GM23338 (cell line): Measurements from ENCODE around the gene AGBL4.

Experiments
- CREB1 ChIP-seq: fragments of 250-450 bp; sonication (Bioruptor Pico); IDR thresholded peaks from 2 replicates; pipeline ENCODE4 v1.5.0; 2020; ENCODE audit warnings: low read depth, mild to moderate bottlenecking, moderate library complexity
- CTCF ChIP-seq, 2 experiments: fragments of 200-600 bp in 1 of 2; sonication (generic) in 1 of 2; conservative IDR thresholded peaks; 2 replicates each; pipeline versions ENCODE4 v1.5.1 to v1.6.1; 2016 to 2017; ENCODE audit warnings: antibody characterized with exemption in 2 of 2, low read depth in 2 of 2, mild to moderate bottlenecking in 2 of 2, moderate library complexity in 1 of 2
- ETS1 ChIP-seq: IDR thresholded peaks from 2 replicates; pipeline ENCODE4 v1.6.1; 2016; ENCODE audit warnings: antibody characterized with exemption
- EZH2 ChIP-seq: fragments of 200-600 bp; sonication (generic); IDR thresholded peaks from one replicate; pipeline ENCODE4 v1.8.0; 2017; ENCODE audit warnings: antibody characterized with exemption, mild to moderate bottlenecking, low read depth; ENCODE audit not compliant: unreplicated experiment
- EZH2phosphoT487 ChIP-seq: fragments of 200-600 bp; sonication (generic); IDR thresholded peaks from one replicate; pipeline ENCODE4 v1.8.1; 2018; ENCODE audit warnings: antibody characterized with exemption; ENCODE audit not compliant: unreplicated experiment
- JUNB ChIP-seq: IDR thresholded peaks from one replicate; pipeline ENCODE4 v1.6.1; 2016; ENCODE audit warnings: antibody characterized with exemption; ENCODE audit not compliant: unreplicated experiment
- POLR2AphosphoS5 ChIP-seq: IDR thresholded peaks from 2 replicates; pipeline ENCODE4 v1.6.1; 2016; ENCODE audit warnings: antibody characterized with exemption, low read depth
- REST ChIP-seq: IDR thresholded peaks from one replicate; pipeline ENCODE4 v1.6.1; 2018; ENCODE audit warnings: antibody characterized with exemption; ENCODE audit not compliant: unreplicated experiment
- STAT1 ChIP-seq: IDR thresholded peaks from one replicate; pipeline ENCODE4 v1.6.1; 2016; ENCODE audit warnings: antibody characterized with exemption; ENCODE audit not compliant: unreplicated experiment
- ZNF114 ChIP-seq: fragments of 250-450 bp; sonication (Bioruptor Pico); IDR thresholded peaks from 2 replicates; pipeline ENCODE4 v1.5.0; 2020; ENCODE audit warnings: mild to moderate bottlenecking, moderate library complexity
- ZNF462 ChIP-seq: fragments of 250-450 bp; sonication (Bioruptor Pico); IDR thresholded peaks from 2 replicates; pipeline ENCODE4 v1.5.0; 2020; ENCODE audit warnings: mild to moderate bottlenecking, moderate library complexity

- no peak for TF ChIP-seq REST
- TF ChIP-seq EZH2phosphoT487: no peak
- no peak for TF ChIP-seq CTCF (conservative IDR thresholded peaks at IDR 0.05; ENCODE audit: low read depth in 2 of 2)
- no peak for TF ChIP-seq STAT1
- TF ChIP-seq EZH2: no peak
- no peak for TF ChIP-seq CREB1 (CRISPR knock-in tag)
- no peak for TF ChIP-seq JUNB
- TF ChIP-seq POLR2AphosphoS5: no peak
- TF ChIP-seq ETS1: no peak
- TF ChIP-seq ZNF114 (CRISPR knock-in tag): no peak
- TF ChIP-seq ZNF462 (CRISPR knock-in tag): no peak
These were observed 1465.4 kb downstream of the AGBL4 start for GRCh38 chr1:48558366-48558765.
